CD14-positive monocyte (primary cell): Measurements from ENCODE around the gene FAAP100. TPM values are rescaled to one million over a fixed set of nuclear protein-coding genes. Genes with fewer than 3 reads are reported as not detected.

Source experiments
- DNase-seq, 3 donors: peaks; one replicate each; pipeline ENCODE4 v3.0.0-alpha.2; 2011 to 2022
- H2AFZ ChIP-seq: 2 replicates; pipeline ENCODE4 v1.6.0; 2012; ENCODE audit warnings: mild to moderate bottlenecking, low read depth, low read length, inconsistent platforms; ENCODE audit not compliant: insufficient read depth, poor library complexity, severe bottlenecking
- H3K27ac ChIP-seq, 2 donors: 1 replicate in 1 of 2; 2 replicates in 1 of 2; pipeline ENCODE4 v1.5.1; 2012 to 2013; ENCODE audit warnings: low read length in 2 of 2, control low read depth in 1 of 2, inconsistent platforms in 1 of 2, low read depth in 1 of 2, mild to moderate bottlenecking in 1 of 2
- H3K27me3 ChIP-seq, 2 donors: one replicate each; pipeline versions ENCODE4 v1.6.0 to v1.6.1; 2011 to 2013; ENCODE audit warnings: low read length in 2 of 2; ENCODE audit not compliant: control insufficient read depth in 2 of 2, insufficient read depth in 2 of 2
- H3K36me3 ChIP-seq, 2 donors: replicated peaks in 1 of 2; 1 replicate in 1 of 2; 2 replicates in 1 of 2; pipeline versions ENCODE4 v1.5.1 to v1.6.1; 2012 to 2013; ENCODE audit warnings: low read length in 2 of 2, control low read depth in 1 of 2, inconsistent platforms in 1 of 2, mild to moderate bottlenecking in 1 of 2; ENCODE audit not compliant: insufficient read depth in 2 of 2, control insufficient read depth in 1 of 2
- H3K4me1 ChIP-seq, 2 donors: 1 replicate in 1 of 2; 2 replicates in 1 of 2; pipeline versions ENCODE4 v1.5.1 to v1.6.1; 2012 to 2013; ENCODE audit warnings: low read length in 2 of 2, control low read depth in 1 of 2, inconsistent platforms in 1 of 2, mild to moderate bottlenecking in 1 of 2, moderate library complexity in 1 of 2; ENCODE audit not compliant: insufficient read depth in 2 of 2, control insufficient read depth in 1 of 2
- H3K4me2 ChIP-seq: replicated peaks from 2 replicates; pipeline ENCODE3; 2012; ENCODE audit warnings: low read length, moderate library complexity, mild to moderate bottlenecking; ENCODE audit not compliant: poor library complexity, severe bottlenecking; ENCODE audit errors: extremely low read depth
- H3K4me3 ChIP-seq, 3 experiments: fragments of 200-600 bp in 1 of 3; sonication (generic) in 1 of 3; replicated peaks in 1 of 3; 1 replicate in 2 of 3; 2 replicates in 1 of 3; pipeline ENCODE4 v1.5.1; 2011 to 2013; ENCODE audit warnings: low read length in 3 of 3, mild to moderate bottlenecking in 3 of 3, control low read depth in 2 of 3, low read depth in 2 of 3, inconsistent platforms in 1 of 3, moderate library complexity in 1 of 3
- H3K79me2 ChIP-seq: 2 replicates; pipeline ENCODE4 v1.6.0; 2012; ENCODE audit warnings: mild to moderate bottlenecking, control low read depth, inconsistent platforms, low read length, moderate library complexity; ENCODE audit not compliant: insufficient read depth
- H3K9ac ChIP-seq: 2 replicates; pipeline ENCODE4 v1.6.0; 2017; ENCODE audit warnings: low read length, mild to moderate bottlenecking; ENCODE audit not compliant: insufficient read depth, poor library complexity, severe bottlenecking
- H3K9me3 ChIP-seq, 2 donors: replicated peaks in 1 of 2; 1 replicate in 1 of 2; 2 replicates in 1 of 2; pipeline versions ENCODE4 v1.5.1 to v1.6.1; 2012 to 2013; ENCODE audit warnings: low read length in 2 of 2, control low read depth in 1 of 2; ENCODE audit not compliant: control insufficient read depth in 1 of 2, insufficient read depth in 1 of 2
- H4K20me1 ChIP-seq: 2 replicates; pipeline ENCODE4 v1.6.0; 2012; ENCODE audit warnings: mild to moderate bottlenecking, low read length, control low read depth, moderate library complexity; ENCODE audit not compliant: insufficient read depth
- H3K27ac Mint-ChIP-seq, 7 donors: one replicate each; pipeline ENCODE4 v1.8.0; 2020; ENCODE audit warnings: mild to moderate bottlenecking in 7 of 7, mixed read lengths in 7 of 7, moderate library complexity in 6 of 7, inconsistent platforms in 2 of 7
- H3K27me3 Mint-ChIP-seq, 3 donors: one replicate each; pipeline ENCODE4 v1.8.0; 2021 to 2022; ENCODE audit warnings: low read depth in 3 of 3, mild to moderate bottlenecking in 3 of 3, mixed read lengths in 3 of 3, moderate library complexity in 3 of 3, inconsistent platforms in 1 of 3
- H3K36me3 Mint-ChIP-seq, 2 donors: one replicate each; pipeline ENCODE4 v1.8.0; 2020; ENCODE audit warnings: mixed read lengths in 2 of 2, inconsistent platforms in 1 of 2, mild to moderate bottlenecking in 1 of 2
- H3K4me1 Mint-ChIP-seq: one replicate; pipeline ENCODE4 v1.8.0; 2020; ENCODE audit warnings: mild to moderate bottlenecking, mixed read lengths
- H3K4me3 Mint-ChIP-seq, 2 donors: one replicate each; pipeline ENCODE4 v1.8.0; 2020; ENCODE audit warnings: mild to moderate bottlenecking in 2 of 2, mixed read lengths in 2 of 2, moderate library complexity in 1 of 2
- H3K9me3 Mint-ChIP-seq, 7 donors: one replicate each; pipeline ENCODE4 v1.8.0; 2020 to 2022; ENCODE audit warnings: mixed read lengths in 7 of 7, mild to moderate bottlenecking in 6 of 7, moderate library complexity in 6 of 7, inconsistent platforms in 2 of 7
- CTCF ChIP-seq: fragments of 200-600 bp; IDR thresholded peaks from one replicate; pipeline ENCODE4 v1.8.0; 2022; ENCODE audit warnings: antibody characterized with exemption, mild to moderate bottlenecking
- WGBS: methylation state at CpG from one replicate; pipeline ENCODE4 v1.1.5; 2013; ENCODE audit warnings: missing lambda C conversion rate; ENCODE audit not compliant: insufficient coverage; 5-methylcytosine and 5-hydroxymethylcytosine counted together
- intact Hi-C, 2 donors: fragments of 100-400 bp; cut with micrococcal nuclease; formaldehyde crosslinking; loops; one replicate each; pipeline versions ENCODE4 v1.15.0 to v1.15.1; 2023
- polyA plus RNA-seq, 3 donors: library from polyadenylated mRNA; depleted of rRNA in 1 of 3; unstranded in 2 of 3; stranded (reverse) in 1 of 3; fragments of 300-500 nt in 2 of 3; fragments of >200 nt in 1 of 3; fragmentation: Illumina TruSeq in 2 of 3; gene quantifications; 1 replicate in 2 of 3; 2 replicates in 1 of 3; pipeline ENCODE4 v1.2.3, GENCODE V29; 2012 to 2021

The FAAP100 gene
- polyA plus RNA-seq, 3 donors: 10.3 to 37.6 (median 13.9) TPM

- Mint-ChIP-seq H3K4me1 (peaks cover 47% of the 10 kb centered on the region), H3K27ac (peak overlapping the region; percentile 86 to 94 (median 93)), H3K4me3 (peak overlapping the region; percentile 87 to 91), H3K9me3 (peaks cover 0 to 2% (median 0%) of the 10 kb centered on the region in 7 donors), H3K27me3 (peaks cover 0 to 1% (median 0%) of the 10 kb centered on the region in 3 donors), H3K36me3 (peaks cover 31 to 58% of the 10 kb centered on the region in 2 donors)
- Histone ChIP-seq H3K27me3 (no peaks in the 10 kb centered on the region), H4K20me1 (peaks cover 44% of the 10 kb centered on the region), H3K36me3 (peaks cover 40 to 47% of the 10 kb centered on the region in 2 donors), H3K4me1 (peaks cover 34 to 56% of the 10 kb centered on the region in 2 donors), H3K4me3 (peak overlapping the region; percentile 79 to 93 (median 92)), H3K27ac (peak overlapping the region; percentile 71 to 83), H3K4me2 (peak overlapping the region; percentile 94), H3K9ac (peak overlapping the region; percentile 81), H3K79me2 (peaks cover 70% of the 10 kb centered on the region), H3K9me3 (no peaks in the 10 kb centered on the region), H2AFZ (peak overlapping the region; percentile 80)
- intact Hi-C loops: loop anchor here (2.0 to 5.0 kb wide), 3 partner anchors 34 to 48 kb away; partner anchors contain the start of gene ACTG1 (in 1 of the 2)
- WGBS: 2% methylated on average over 16 of the region's 19 CpGs
- no peak for TF ChIP-seq CTCF
- peak; percentile 62 to 64 (median 63) for DNase-seq
Observed at GRCh38 chr17:81553018-81553615, 964 bp upstream of the FAAP100 start.

GRCh38 chr17:81551458-81552243 lies 502 bp downstream of the FAAP100 start:
- peak overlapping the region; percentile 80 for H2AFZ ChIP-seq

More at GRCh38 chr17:81551458-81552243, 502 bp downstream of the FAAP100 start:
- Mint-ChIP-seq H3K4me3 (peak overlapping the region; percentile 87 to 89), H3K36me3 (peaks cover 31 to 58% of the 10 kb centered on the region in 2 donors), H3K27me3 (peaks cover 0 to 1% (median 0%) of the 10 kb centered on the region in 3 donors), H3K9me3 (peaks cover 0 to 2% (median 0%) of the 10 kb centered on the region in 7 donors), H3K27ac (peak overlapping the region in 6 of 7 donors; percentile 41 to 80 (median 48)), H3K4me1 (peaks cover 35% of the 10 kb centered on the region)
- Histone ChIP-seq H3K9ac (peak overlapping the region; percentile 81), H3K27ac (peak overlapping the region in 1 of 2 donors; percentile 83), H3K79me2 (peaks cover 56% of the 10 kb centered on the region), H3K4me2 (peak overlapping the region; percentile 94), H3K27me3 (no peaks in the 10 kb centered on the region), H4K20me1 (peaks cover 29% of the 10 kb centered on the region), H3K36me3 (peaks cover 42 to 47% of the 10 kb centered on the region in 2 donors), H3K4me3 (peak overlapping the region; percentile 79 to 93 (median 92)), H3K9me3 (no peaks in the 10 kb centered on the region), H3K4me1 (peaks cover 30 to 42% of the 10 kb centered on the region in 2 donors)
- DNase-seq: no peak
- no peak for TF ChIP-seq CTCF
- WGBS: 2% methylated on average over 69 of the region's 69 CpGs
- intact Hi-C loops: loop anchor here (2.0 to 5.0 kb wide), 3 partner anchors 33 to 49 kb away; partner anchors contain the start of gene ACTG1 (in 1 of the 2)
